Measurements from ENCODE around the gene PLBD2. TPM values are rescaled to one million over a fixed set of nuclear protein-coding genes. Genes with fewer than 3 reads are reported as not detected.

PLBD2 gene
- total and polyA plus RNA-seq, 10 of the 15 experiments (the other 5 are each of a cell fraction or from before 2014, with no cell fraction given) = 1.4 to 16.6 (median 5.9) TPM

DNA sequence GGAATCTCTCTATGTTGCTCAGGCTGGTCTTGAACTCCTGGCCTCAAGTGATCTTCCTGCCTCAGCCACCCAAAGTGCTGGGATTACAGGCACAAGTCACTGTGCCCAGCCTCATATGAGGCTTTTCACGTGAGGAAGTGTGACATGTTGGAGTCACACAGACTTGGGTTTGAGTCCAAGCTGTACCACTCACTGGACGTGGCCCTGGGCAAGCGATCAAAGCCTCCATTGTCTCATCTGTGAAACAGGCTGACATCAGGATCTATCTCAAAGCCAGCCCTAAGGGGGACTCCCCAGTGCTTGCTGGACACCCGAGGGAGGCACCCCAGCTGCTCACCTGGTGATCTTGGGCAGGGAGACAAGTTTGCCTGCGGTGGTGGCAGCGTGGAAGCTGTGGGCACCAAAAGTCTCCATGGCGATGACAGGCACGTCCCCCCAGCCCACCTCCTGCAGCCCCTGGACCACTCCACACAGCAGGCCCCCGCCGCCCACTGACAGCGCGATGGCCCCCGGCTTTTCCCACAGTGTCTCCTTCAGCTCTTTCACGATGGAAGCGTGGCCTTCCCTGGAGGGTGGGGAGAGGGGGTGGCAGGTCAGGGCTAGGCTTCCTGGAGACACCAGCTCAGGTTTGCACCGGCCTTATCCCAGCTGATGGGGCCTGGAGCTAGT, 38.6 kb downstream of the PLBD2 start:
- Histone ChIP-seq H3K4me1 (ENCODE audit: control insufficient read depth, insufficient read depth, low read length) (no peaks in the 10 kb centered on the region; the same call in 1 of the 2 replicates), H3K36me3 (ENCODE audit: control insufficient read depth in 2 of 2, insufficient read depth in 2 of 2, low read length in 1 of 2) (no peaks in the 10 kb centered on the region), H3K27me3 (replicated peaks in 1 of 2; ENCODE audit: control insufficient read depth in 2 of 2, insufficient read depth in 2 of 2, low read length in 1 of 2) (no peaks in the 10 kb centered on the region), H3K9me3 (replicated peaks; ENCODE audit: control insufficient read depth, insufficient read depth, low read length) (no peaks in the 10 kb centered on the region), H3K79me2 (ENCODE audit: control insufficient read depth, insufficient read depth, low read length) (no peaks in the 10 kb centered on the region), H2AFZ (ENCODE audit: control insufficient read depth, low read depth, low read length) (no peak overlapping the region), H4K20me1 (ENCODE audit: control insufficient read depth, insufficient read depth) (no peaks in the 10 kb centered on the region), H3K4me3 (no peak overlapping the region), H3K9ac (ENCODE audit: control insufficient read depth, insufficient read depth, low read length) (no peak overlapping the region), H3K27ac (ENCODE audit: control insufficient read depth, insufficient read depth) (no peak overlapping the region), H3K4me2 (ENCODE audit: control insufficient read depth, insufficient read depth) (no peak overlapping the region)
- SMC1A ChIA-PET (ENCODE audit: uncharacterized antibody, unreplicated experiment) = no interaction called here
- ATAC-seq (peak; percentile 32), DNase-seq (ENCODE audit: low read depth, low spot score) (no peak), FAIRE-seq (no peak)
- POLR2A ChIA-PET = no interaction called here
- 39% methylated on average over 13 of the region's 16 CpGs for WGBS (ENCODE audit: insufficient coverage, insufficient replicate concordance, low lambda C conversion rate, missing lambda C conversion rate)
- RAD21 ChIA-PET (ENCODE audit: unreplicated experiment) = interaction anchor here (0.8 kb wide), 1 partner anchor 38 kb away, joined by 3 read pairs; the partner anchor contains the start of gene PLBD2
- intact Hi-C loops (cut with micrococcal nuclease; ENCODE audit: unreplicated experiment) (no loop called here), in situ Hi-C loops (cut with MboI) (no loop called here)
- BruUV-seq (replicated peaks) = no TSS peak
- CTCF ChIA-PET = no interaction called here
- TF ChIP-seq REST (IDR thresholded peaks at IDR 0.05; ENCODE audit: low read depth, low read length) (no peak), LARP7 (IDR thresholded peaks at IDR 0.05) (no peak), NFYA (IDR thresholded peaks at IDR 0.05; ENCODE audit: borderline replicate concordance, low read depth, low read length) (no peak), ZNF274 (IDR thresholded peaks at IDR 0.05; ENCODE audit: insufficient read depth, insufficient read length) (no peak), SMAD1 (IDR thresholded peaks at IDR 0.05; ENCODE audit: low read depth, partially characterized antibody) (no peak), RCOR1 (conservative IDR thresholded peaks at IDR 0.05; ENCODE audit: low read depth, low read length) (no peak), RFX5 (IDR thresholded peaks at IDR 0.05; ENCODE audit: low read depth, low read length) (no peak), GATAD2B (conservative IDR thresholded peaks at IDR 0.05; ENCODE audit: low read depth) (no peak), BACH1 (IDR thresholded peaks at IDR 0.05; ENCODE audit: borderline replicate concordance) (no peak)
- TF ChIP-seq, protein P1, sequence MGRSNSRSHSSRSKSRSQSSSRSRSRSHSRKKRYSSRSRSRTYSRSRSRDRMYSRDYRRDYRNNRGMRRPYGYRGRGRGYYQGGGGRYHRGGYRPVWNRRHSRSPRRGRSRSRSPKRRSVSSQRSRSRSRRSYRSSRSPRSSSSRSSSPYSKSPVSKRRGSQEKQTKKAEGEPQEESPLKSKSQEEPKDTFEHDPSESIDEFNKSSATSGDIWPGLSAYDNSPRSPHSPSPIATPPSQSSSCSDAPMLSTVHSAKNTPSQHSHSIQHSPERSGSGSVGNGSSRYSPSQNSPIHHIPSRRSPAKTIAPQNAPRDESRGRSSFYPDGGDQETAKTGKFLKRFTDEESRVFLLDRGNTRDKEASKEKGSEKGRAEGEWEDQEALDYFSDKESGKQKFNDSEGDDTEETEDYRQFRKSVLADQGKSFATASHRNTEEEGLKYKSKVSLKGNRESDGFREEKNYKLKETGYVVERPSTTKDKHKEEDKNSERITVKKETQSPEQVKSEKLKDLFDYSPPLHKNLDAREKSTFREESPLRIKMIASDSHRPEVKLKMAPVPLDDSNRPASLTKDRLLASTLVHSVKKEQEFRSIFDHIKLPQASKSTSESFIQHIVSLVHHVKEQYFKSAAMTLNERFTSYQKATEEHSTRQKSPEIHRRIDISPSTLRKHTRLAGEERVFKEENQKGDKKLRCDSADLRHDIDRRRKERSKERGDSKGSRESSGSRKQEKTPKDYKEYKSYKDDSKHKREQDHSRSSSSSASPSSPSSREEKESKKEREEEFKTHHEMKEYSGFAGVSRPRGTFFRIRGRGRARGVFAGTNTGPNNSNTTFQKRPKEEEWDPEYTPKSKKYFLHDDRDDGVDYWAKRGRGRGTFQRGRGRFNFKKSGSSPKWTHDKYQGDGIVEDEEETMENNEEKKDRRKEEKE (IDR thresholded peaks at IDR 0.05) = no peak
- TF ChIP-seq, protein P2, sequence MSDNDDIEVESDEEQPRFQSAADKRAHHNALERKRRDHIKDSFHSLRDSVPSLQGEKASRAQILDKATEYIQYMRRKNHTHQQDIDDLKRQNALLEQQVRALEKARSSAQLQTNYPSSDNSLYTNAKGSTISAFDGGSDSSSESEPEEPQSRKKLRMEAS (IDR thresholded peaks at IDR 0.05; ENCODE audit: low read depth, low read length) = no peak

Measured in GM12878 (cell line).